ENCODE data around the gene LEP.

Gene LEP

GRCh38 chr7:128240696-128241386 lies at the start of gene LEP:
Gene LEP, plus strand, starts transcription at chr7:128241278. Its CDS starts 10,741 bp downstream, at chr7:128252019.
- DNase-seq = no peak

- no peak for DNase-seq
These were observed 48.5 kb upstream of the LEP start for GRCh38 chr7:128192497-128193142.

- DNase-seq = no peak
These were observed 46.4 kb upstream of the LEP start for GRCh38 chr7:128194533-128195282.

- DNase-seq = no peak
These were observed 43.5 kb upstream of the LEP start for GRCh38 chr7:128197589-128197988.

- no peak for DNase-seq
These were observed 43.0 kb upstream of the LEP start for GRCh38 chr7:128197989-128198580.

GRCh38 chr7:128200376-128200775 lies 40.7 kb upstream of the LEP start:
- DNase-seq = no peak

- DNase-seq = no peak
These were observed 39.9 kb upstream of the LEP start for GRCh38 chr7:128201067-128201689.

GRCh38 chr7:128201690-128202085 lies 39.4 kb upstream of the LEP start:
- DNase-seq = no peak

GRCh38 chr7:128202287-128202957 lies 38.7 kb upstream of the LEP start:
- no peak for DNase-seq

GRCh38 chr7:128203047-128203491 lies 38.0 kb upstream of the LEP start:
- DNase-seq = no peak

GRCh38 chr7:128203710-128204214 lies 37.3 kb upstream of the LEP start:
- no peak for DNase-seq

- no peak for DNase-seq
These were observed 36.6 kb upstream of the LEP start for GRCh38 chr7:128204455-128204854.

GRCh38 chr7:128205068-128205467 lies 36.0 kb upstream of the LEP start:
- DNase-seq = no peak

GRCh38 chr7:128206017-128206746 lies 34.9 kb upstream of the LEP start:
- DNase-seq = no peak

GRCh38 chr7:128206747-128207500 lies 34.2 kb upstream of the LEP start:
- DNase-seq = peak; percentile 7

- DNase-seq = no peak
These were observed 33.5 kb upstream of the LEP start for GRCh38 chr7:128207609-128208008.

- peak; percentile 74 for DNase-seq
These were observed 31.6 kb upstream of the LEP start for GRCh38 chr7:128209229-128210035.

GRCh38 chr7:128210036-128210347 lies 31.1 kb upstream of the LEP start:
- no peak for DNase-seq

GRCh38 chr7:128210590-128211570 lies 30.2 kb upstream of the LEP start:
- DNase-seq = peak; percentile 6

Measured in CD4-positive, alpha-beta T cell treated with Interleukin-15 for 1 hour (primary cell).